HL-60/S4 treated with retinoic acid at 250 ng/mL for 4 days and 3 days (cell line): ENCODE results near the gene KBTBD4.
"Not testable (repeated sequence)": the region's sequence is repeated elsewhere in the genome, so short reads cannot be mapped to it uniquely, and the experiment has no call there.

ENCODE experiments used
- in situ Hi-C: fragments of 300-500 bp; cut with MboI; formaldehyde crosslinking; loops from 2 replicates; pipeline ENCODE4 v1.7.0; 2022; ENCODE audit warnings: low sequenced_read_pairs

Gene KBTBD4

DNA sequence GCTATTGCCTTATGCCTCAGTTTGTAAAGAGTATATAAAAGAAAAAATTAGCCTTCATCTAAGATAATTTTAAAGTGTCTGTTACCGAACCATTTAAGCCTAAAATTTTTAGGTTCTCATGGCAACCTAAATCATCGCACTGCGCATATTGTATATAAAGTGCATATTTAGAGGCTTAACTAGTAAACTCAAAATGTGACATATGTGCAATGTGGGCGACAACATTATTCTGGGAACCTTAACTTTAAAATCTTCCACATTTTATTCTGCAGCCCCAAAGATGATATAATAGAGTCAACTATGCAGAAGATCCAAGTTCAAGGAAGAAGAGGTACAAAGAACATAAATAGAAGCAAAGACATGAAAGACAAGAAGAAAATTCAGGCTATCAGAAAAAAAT, 48.8 kb downstream of the KBTBD4 start:
- in situ Hi-C loops: no loop called here

DNA sequence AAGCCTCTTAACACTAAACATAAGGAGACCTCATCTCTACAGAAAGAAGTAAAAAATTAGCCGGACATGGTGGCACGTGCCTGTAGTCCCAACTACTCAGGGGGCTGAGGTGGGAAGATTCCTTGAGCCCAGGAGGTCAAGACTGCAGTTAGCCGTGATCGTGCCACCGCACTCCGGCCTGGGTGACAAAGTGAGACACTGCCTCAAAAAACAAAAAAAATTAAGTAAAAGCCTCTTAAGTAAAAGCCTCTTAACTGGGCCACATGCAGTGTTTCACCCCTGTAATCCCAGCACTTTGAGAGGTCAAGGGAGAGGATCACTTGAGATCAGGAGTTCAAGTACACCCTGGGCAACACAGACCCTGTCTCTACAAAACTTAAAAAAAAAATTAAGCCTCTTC, 51.6 kb downstream of the KBTBD4 start:
- in situ Hi-C loops: no loop called here

DNA sequence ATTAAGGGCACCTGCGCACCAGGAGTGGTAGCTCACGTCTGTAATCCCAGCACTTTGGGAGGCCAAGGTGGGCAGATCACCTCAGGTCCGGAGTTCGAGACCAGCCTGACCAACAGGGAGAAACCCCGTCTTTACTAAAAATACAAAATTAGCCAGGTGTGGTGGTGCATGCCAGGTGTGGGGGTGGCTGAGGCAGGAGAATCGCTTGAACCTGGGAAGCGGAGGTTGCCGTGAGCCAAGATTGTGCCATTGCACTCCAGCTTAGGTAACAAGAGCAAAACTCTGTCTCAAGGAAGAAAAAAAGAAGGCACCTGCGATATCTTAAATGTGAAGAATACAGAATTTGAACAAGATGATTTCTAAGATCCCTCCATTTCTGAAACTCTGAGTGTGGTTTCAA, 52.7 kb downstream of the KBTBD4 start:
- in situ Hi-C loops: not testable (repeated sequence)

DNA sequence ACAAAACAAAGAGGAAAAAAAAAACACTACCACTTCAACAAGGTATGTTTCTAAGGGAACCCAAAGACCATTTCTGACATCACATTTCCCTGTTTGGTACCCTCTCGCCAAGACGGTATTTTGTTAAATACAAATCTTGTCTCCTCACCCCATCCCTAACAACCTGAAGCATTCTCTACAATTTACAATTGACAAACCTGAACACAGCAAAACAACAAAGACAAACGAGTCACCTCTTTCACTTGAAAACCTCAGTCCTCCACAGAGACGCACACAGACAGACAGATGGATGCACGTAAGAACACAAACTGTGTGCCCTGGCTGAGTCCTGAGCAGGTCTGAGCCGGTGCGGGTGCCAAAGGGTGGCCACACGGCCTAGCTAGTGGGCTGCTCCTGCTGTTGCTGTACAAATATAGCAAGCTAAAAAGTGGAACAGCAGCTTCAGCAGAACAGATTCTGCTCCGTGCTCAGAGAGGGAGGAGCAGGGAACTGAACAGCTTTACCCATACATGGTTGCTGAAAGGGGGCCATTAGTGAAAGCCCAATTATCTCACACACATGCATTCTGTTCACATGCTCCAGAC, 54.4 kb downstream of the KBTBD4 start:
- in situ Hi-C loops: no loop called here

DNA sequence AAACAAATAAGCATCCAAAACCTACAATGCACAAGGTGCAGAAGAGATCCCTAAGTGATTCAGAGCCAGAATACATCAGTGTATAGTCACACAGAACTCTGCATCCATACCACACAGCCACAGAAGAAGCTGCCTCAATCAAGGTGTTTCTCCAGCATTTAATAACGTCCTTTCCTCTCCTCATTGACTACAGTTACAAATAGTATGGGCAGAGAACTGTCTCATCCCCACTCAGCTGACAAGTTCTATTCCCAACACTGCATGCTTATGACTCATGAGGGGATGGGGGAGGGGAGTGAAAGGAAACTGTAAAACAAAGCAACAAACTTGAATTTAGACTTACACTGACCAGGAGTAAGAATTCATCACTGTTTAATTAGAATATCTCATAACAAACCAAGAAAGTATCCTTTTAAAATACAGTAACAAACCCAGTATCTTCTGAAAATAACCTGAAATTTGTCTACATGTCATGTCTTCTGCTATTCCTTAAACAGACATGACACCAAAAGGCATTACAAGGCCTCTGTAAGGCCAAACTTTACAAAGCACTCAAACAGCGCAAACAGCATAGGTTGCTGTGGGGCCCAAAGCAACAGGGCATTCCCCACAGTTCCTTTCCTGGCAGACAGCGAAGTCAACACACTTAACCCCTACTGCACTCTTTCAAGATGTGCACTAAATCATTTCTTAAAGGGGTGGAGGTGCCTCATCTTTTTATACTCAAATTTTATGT, 55.1 kb downstream of the KBTBD4 start:
- in situ Hi-C loops: no loop called here
